ENCODE measurements around the gene ONECUT3.

- no peak for TF ChIP-seq CTCF (optimal IDR thresholded peaks at IDR 0.05 in 1 of 3, IDR thresholded peaks at IDR 0.05 in 1 of 3, conservative IDR thresholded peaks at IDR 0.05 in 1 of 3; ENCODE audit: extremely low read depth in 1 of 3, insufficient read depth in 2 of 3, low read length in 3 of 3)
- peak; percentile 55 for TF ChIP-seq EZH2 (IDR thresholded peaks at IDR 0.05; ENCODE audit: low read length)
Observed at GRCh38 chr19:1761528-1762242, 8.4 kb downstream of the ONECUT3 start.

Measured in keratinocyte (primary cell).